HG02870 (cell line): Measurements from ENCODE around the gene CREB5.
"Not testable (repeated sequence)": the region's sequence is repeated elsewhere in the genome, so short reads cannot be mapped to it uniquely, and the experiment has no call there.

ENCODE experiments used
- ATAC-seq: cut with Tn5 transposase; IDR thresholded peaks from one replicate; pipeline ENCODE4 v1.9.1; 2021; ENCODE audit warnings: mild to moderate bottlenecking, moderate library complexity; ENCODE audit not compliant: unreplicated experiment

The CREB5 gene

DNA sequence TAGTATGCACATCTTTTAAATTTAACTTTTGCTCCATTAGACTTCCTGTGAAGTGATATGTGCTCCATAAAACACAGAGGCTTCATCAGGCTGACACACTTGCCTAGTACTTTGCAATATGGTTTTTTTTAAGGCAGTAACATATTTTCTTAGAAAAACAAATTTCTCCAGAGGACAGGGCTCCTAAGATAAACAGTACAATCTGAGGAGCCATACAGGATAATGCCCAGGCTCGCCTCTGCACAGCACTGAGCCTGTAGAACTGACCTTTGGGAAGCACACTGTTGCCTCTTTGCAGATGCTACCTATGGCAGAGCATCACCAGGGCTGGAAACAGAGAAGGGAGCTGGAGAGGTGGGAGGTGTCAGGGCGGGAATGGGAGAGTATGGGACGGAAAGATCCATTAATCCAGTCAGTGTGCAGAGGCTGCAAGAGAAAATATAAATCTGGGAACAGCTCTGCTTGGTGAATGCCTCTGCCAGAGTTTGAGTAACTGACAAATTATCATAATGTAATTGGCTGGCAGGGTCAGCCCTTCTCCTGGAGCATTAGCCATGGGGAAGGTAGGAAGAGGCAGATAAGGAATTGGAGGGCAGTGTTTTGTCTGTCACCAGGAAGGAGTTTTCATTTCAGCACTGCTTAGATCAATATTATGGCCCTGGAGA is 132.3 kb downstream of the CREB5 start:
- no peak for ATAC-seq

- ATAC-seq: no peak
Observed at GRCh38 chr7:28546067-28546466, 133.7 kb downstream of the CREB5 start.

DNA sequence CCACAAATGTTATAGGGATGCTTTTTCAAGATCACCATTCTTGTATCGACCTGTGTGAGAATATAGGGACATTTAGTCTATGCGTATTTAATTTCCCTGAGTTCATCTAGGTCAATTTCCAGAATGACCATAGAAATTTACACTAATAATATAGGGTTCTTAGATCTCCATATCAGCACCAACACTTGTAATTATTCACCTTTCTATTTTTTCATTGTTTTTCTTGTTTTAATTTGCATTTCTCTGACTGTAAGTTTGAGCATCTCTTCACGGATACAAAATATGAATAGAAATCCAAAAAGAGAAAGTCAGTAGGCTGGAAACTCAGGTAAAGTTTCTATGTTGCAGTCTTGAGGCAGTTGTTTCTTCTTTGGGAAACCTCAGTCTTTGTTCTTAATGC is 134.8 kb downstream of the CREB5 start:
- ATAC-seq: no peak

GRCh38 chr7:28548416-28548815 is 136.1 kb downstream of the CREB5 start:
- ATAC-seq: no peak

GRCh38 chr7:28549998-28550397 is 137.7 kb downstream of the CREB5 start:
- no peak for ATAC-seq

GRCh38 chr7:28550580-28551186 is 138.4 kb downstream of the CREB5 start:
- ATAC-seq: no peak

- ATAC-seq: no peak
Observed at GRCh38 chr7:28551331-28551730, 139.0 kb downstream of the CREB5 start.

GRCh38 chr7:28551766-28552165 is 139.4 kb downstream of the CREB5 start:
- ATAC-seq: not testable (repeated sequence)

DNA sequence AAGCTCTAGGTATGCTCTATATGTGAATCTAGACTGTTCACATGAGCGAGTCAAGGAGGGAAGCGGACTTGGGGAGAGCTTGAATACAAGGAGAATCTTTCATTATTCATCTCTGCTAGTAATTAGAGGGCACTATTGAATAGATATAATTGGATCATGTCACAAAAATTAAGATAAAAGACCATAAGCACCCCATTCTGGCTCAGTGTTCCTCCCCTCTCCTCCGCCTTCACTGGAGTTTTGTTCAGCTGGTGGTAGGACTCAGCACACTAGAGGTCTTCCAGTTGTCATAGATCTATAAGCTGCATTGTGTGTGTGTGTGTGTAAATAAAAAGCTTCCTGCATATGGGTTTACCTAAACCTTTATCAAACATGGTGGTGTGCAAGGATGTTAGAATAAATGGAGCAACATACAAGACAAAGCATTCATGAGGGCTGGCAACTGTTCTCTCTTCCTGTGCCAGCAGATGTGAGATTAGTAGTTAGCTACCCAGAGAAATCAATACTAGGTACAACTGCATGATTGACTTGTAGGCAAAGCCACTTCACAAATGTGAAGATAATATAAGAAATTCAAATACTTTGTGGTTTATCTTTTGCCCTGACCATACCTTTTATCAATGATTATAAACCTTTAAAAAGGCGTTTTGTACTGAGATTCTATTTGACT is 142.6 kb downstream of the CREB5 start:
- no peak for ATAC-seq

GRCh38 chr7:28556025-28556424 is 143.7 kb downstream of the CREB5 start:
- no peak for ATAC-seq

GRCh38 chr7:28556671-28557070 is 144.4 kb downstream of the CREB5 start:
- no peak for ATAC-seq

- no peak for ATAC-seq
Observed at GRCh38 chr7:28558236-28558635, 145.9 kb downstream of the CREB5 start.

DNA sequence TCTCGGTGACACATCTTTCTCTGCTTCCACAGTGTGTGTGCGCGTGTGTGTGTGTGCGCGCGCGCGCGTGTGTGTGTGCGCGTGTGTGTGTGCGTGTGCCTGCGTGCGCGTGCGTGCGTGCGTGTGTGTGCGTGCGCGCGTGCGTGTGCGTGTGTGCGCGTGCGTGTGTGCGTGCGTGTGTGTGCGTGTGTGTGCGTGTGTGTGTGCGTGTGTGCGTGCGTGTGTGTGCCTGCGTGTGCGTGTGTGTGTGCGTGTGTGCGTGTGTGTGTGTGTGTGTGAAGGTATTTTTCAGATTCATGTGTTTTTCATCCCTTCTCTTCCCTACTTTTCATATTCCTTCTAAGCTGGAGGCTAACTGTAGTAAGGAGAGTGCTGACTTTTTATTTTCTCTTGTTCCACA is 148.4 kb downstream of the CREB5 start:
- ATAC-seq: no peak

DNA sequence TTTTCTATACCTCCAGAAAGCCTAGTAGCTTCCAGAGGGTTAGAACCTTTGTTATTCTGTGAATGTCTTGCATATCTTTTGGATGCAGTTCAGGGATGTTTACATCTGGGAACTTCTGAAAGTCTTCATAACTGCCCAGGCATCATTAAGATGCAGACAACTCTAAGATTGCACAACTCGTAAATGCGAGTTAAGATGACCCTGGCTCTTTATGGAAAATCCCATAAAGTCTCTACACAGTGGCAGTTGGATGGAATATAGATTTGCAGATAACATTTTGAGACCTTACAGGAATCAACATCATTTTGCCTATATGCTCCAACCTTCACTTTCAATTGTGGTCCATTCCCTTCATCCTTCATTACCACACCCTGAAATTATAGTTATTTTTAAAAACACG is 151.7 kb downstream of the CREB5 start:
- ATAC-seq: no peak

DNA sequence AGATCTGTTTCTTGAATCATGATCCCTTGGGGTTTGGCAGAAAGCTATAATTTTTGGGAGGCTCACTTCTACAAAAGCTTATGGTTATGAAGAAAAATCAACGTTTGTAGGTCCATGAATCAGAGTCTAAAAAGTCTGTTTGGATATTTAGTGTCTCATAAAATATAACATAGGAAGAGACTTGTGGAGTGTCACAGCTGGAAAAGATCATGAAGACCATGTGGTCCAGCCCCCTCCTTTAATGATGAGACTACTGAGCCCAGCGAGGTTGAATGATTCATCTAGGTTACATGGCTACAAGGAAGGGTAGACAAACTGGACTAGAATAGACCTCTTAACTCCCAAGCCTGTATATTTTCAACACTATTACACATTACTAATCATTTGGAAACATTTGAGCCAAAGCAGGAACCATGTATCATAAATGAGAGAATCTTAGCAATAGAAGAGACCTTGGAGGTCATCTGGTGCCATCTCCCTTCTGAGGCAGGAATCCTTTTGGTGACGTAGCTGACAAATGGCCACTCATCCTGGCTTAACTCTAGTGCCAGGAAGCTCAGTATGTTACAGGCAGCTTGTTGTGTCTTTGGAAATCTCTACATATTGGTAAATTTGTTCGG is 152.5 kb downstream of the CREB5 start:
- ATAC-seq: no peak

DNA sequence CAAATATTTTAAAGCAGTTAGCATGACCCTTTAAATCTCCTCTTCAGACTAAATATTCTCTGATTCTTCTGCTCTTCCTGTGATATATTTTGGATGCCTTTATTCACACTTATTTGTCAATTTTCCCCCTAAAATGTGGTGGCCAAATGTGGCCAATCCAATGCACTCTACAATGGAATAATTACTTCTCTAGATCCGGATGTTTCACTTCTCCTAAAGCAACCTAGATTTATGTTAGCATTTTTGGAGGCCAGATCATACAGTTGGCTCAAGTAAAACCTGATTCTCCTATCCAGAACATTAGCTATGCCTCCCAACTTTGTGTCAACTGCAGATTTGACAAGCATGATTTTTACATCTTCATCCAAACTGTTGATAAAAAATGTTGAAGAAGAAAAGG is 153.7 kb downstream of the CREB5 start:
- no peak for ATAC-seq

GRCh38 chr7:28570113-28570969 is 158.0 kb downstream of the CREB5 start:
- peak; percentile 50 for ATAC-seq

GRCh38 chr7:28570970-28571288 is 158.6 kb downstream of the CREB5 start:
- no peak for ATAC-seq

- no peak for ATAC-seq
Observed at GRCh38 chr7:28571405-28571804, 159.1 kb downstream of the CREB5 start.

DNA sequence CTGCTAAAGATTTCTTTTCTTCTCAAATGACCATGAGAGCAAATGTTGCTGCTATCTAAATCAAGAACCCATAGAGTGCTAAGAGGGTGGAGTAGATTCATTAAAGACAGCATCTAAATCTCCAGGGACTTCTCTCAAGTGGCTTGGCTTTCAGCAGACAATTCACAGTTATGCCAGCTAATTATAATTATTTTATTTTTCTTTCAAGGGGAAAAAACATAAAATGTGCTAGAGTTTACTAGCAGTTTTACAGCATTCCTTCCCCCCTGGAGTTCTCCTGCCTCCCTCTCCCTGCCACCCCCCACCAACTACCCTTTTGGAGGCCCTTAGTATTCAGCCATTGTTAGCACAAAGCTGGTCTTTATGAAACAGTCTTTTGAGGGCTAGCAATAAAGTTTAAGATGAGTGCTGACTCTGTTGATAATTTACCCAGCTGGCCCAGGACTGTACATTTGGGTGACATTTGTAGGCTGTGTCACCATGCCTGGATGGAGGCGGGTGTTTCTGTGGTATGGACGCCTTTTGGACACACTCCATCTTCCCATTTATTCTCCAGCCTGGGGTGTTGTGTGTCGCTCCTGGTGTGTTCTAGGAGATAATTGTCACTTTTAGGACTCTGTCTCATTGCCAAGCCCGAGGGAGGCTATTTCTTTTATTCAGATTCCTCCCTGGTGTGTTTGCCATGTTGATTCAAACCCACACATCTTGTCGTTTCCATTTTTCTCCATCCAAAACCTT is 160.2 kb downstream of the CREB5 start:
- no peak for ATAC-seq
